ENCODE results near the gene DNAJC7. TPM values are rescaled to one million over a fixed set of nuclear protein-coding genes. Genes with fewer than 3 reads are reported as not detected.

DNAJC7 gene
- total and polyA plus RNA-seq, 9 of the 15 experiments (the other 6 are each of a cell fraction or from before 2014, with no cell fraction given) = 85.8 to 262 (median 157) TPM

DNA sequence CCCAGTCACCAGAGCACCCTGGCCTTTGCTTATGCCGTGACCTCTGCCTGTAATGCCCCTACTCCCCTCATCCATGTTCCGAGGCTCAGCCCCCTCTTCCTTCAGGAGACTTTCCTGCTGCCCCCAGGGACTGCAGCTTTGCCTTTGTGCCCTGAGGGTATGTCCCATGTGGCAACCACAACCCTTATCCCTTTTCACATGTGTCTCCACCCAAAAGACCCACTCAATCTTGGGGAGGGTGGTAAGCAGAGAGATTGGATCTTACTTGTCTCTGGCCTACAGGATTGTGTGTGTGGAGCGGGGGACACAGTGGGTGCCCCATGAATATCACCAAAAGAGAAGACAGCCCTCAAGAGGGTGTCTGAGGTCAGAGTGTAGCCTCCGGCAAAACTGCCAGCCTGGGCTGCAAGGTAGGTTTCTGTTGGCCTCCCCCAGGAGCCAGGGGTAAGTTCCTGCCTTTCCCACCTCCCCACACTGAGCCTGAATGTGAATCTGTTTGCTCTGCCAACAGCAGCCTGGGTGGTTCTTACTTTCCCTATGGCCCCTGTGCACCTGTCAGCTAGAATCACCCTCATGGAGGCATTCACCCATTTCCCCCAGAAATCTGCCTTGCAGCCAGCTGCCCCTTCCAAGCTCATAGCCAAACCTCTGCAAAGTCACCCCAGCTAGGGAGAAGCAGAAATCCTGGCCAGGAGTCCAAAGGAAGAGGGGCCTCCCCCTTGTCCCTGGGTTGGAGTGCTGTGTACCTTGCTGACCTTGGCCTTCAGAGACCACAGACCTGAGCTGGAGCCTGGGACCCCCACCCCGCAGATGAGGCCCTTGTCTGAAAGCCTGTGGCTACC is 44.6 kb upstream of the DNAJC7 start:
- Histone ChIP-seq H3K27me3 (ENCODE audit: control insufficient read depth in 2 of 2, insufficient read depth in 2 of 2, low read length in 2 of 2) (no peaks in the 10 kb centered on the region), H3K4me2 (ENCODE audit: insufficient read depth, low read length) (no peak overlapping the region), H3K4me1 (replicated peaks in 1 of 2; ENCODE audit: control insufficient read depth in 2 of 2, insufficient read depth in 2 of 2, low read length in 2 of 2) (peaks cover 0 to 18% of the 10 kb centered on the region in 2 experiments; a peak in 3 of 5 replicates), H2AFZ (ENCODE audit: low read depth, low read length) (no peak overlapping the region), H4K20me1 (replicated peaks; ENCODE audit: control insufficient read depth, insufficient read depth, low read length) (no peaks in the 10 kb centered on the region), H3K9me1 (ENCODE audit: control insufficient read depth, insufficient read depth, low read length) (peaks cover 3% of the 10 kb centered on the region), H3K79me2 (ENCODE audit: control insufficient read depth, insufficient read depth, low read length) (no peaks in the 10 kb centered on the region), H3K4me3 (no peak overlapping the region), H3K9ac (ENCODE audit: insufficient read depth in 1 of 2, low read depth in 2 of 2, low read length in 2 of 2) (peak overlapping the region in 1 of 2 experiments; percentile 47; a peak in 1 of 4 replicates), H3K9me3 (replicated peaks; ENCODE audit: control insufficient read depth, insufficient read depth, low read depth, low read length) (no peaks in the 10 kb centered on the region), H3K36me3 (ENCODE audit: control insufficient read depth, insufficient read depth, low read length) (no peaks in the 10 kb centered on the region), H3K27ac (ENCODE audit: extremely low read depth, low read depth, low read length) (no peak overlapping the region)
- POLR2A ChIA-PET = interaction anchor here (0.7 kb wide), 1 partner anchor 39 kb away, joined by 3 read pairs; no protein-coding TSS in a partner anchor
- WGBS (ENCODE audit: insufficient coverage, low coverage, missing lambda C conversion rate) = 19% methylated on average over 5 of the region's 5 CpGs
- intact Hi-C loops (cut with micrococcal nuclease) = no loop called here
- CTCF ChIA-PET (ENCODE audit: low intra/inter-chr PET ratio) = interaction anchor here (0.6 kb wide), 1 partner anchor 14 kb away, joined by 3 read pairs; no protein-coding TSS in a partner anchor
- peak; percentile 68; the same call in 2 of the 3 replicates for ATAC-seq
- no TSS peak for BruUV-seq (replicated peaks)
- in situ Hi-C loops (cut with MboI) = no loop called here
- FAIRE-seq = no peak
- TF ChIP-seq POLR2AphosphoS5 (IDR thresholded peaks at IDR 0.05; ENCODE audit: control insufficient read depth, insufficient read depth, low read depth, low read length) (no peak), PYGO2 (tag; IDR thresholded peaks at IDR 0.05) (no peak), SIN3A (IDR thresholded peaks at IDR 0.05; ENCODE audit: borderline replicate concordance in 2 of 2, control insufficient read depth in 1 of 2, low read depth in 2 of 2, low read length in 2 of 2) (no peak), ZNF436 (CRISPR knock-in tag; IDR thresholded peaks at IDR 0.05) (no peak), RUNX1 (IDR thresholded peaks at IDR 0.05; ENCODE audit: low read depth) (no peak), FOXK2 (conservative IDR thresholded peaks at IDR 0.05 in 1 of 2, IDR thresholded peaks at IDR 0.05 in 1 of 2; ENCODE audit: low read depth in 2 of 2) (no peak), CREM (IDR thresholded peaks at IDR 0.05; ENCODE audit: low read depth) (no peak), HEY1 (CRISPR knock-in tag; IDR thresholded peaks at IDR 0.05; ENCODE audit: borderline replicate concordance) (no peak), PTBP1 (IDR thresholded peaks at IDR 0.05; ENCODE audit: low read depth, low read length) (no peak)
- TF ChIP-seq, protein P1, sequence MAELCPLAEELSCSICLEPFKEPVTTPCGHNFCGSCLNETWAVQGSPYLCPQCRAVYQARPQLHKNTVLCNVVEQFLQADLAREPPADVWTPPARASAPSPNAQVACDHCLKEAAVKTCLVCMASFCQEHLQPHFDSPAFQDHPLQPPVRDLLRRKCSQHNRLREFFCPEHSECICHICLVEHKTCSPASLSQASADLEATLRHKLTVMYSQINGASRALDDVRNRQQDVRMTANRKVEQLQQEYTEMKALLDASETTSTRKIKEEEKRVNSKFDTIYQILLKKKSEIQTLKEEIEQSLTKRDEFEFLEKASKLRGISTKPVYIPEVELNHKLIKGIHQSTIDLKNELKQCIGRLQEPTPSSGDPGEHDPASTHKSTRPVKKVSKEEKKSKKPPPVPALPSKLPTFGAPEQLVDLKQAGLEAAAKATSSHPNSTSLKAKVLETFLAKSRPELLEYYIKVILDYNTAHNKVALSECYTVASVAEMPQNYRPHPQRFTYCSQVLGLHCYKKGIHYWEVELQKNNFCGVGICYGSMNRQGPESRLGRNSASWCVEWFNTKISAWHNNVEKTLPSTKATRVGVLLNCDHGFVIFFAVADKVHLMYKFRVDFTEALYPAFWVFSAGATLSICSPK (IDR thresholded peaks at IDR 0.05; ENCODE audit: borderline replicate concordance) = no peak
- DNase-seq (ENCODE audit: extremely low read depth in 1 of 4, low spot score in 3 of 4) = no peak
